ENCODE results near the gene DHTKD1.
A peak's percentile ranks its signal among the peaks of the same experiment; 100 is the strongest.
"Not testable (repeated sequence)": the region's sequence is repeated elsewhere in the genome, so short reads cannot be mapped to it uniquely, and the experiment has no call there.

Gene DHTKD1

DNA sequence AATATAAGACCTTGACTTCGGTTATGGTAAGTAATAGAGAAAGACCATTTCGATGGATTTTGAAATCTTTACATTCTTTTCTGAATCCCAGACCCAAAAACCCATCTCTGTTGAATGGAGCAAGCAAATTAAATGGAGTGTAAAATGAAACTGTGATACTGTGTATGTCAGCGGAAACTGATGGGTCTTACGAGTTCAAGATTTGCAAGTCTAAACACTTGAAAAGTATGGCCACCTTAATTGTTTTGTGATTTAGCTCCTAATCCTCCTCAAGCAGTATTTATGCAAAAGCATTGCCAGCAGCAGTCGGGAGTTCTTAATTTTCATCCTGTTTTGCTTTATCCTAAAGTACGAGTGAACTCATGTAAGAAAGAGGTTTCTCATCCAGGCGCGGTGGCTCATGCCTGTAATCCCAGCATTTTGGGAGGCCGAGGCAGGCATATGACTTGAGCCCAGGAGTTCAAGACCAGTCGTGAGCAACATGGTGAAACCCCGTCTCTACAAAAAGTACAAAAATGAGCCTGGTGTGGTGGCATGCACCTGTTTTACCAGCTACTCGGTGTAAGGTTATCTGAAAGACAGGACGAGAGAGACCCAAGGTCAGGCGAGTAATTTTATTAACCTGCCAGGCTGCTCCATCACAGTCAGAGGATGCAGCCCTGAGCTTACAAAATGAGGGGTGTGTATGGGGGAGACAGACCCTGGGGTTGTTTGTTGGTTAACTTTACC, 5.8 kb upstream of the DHTKD1 start:
- no peak for DNase-seq (ENCODE audit: low read depth)

DNA sequence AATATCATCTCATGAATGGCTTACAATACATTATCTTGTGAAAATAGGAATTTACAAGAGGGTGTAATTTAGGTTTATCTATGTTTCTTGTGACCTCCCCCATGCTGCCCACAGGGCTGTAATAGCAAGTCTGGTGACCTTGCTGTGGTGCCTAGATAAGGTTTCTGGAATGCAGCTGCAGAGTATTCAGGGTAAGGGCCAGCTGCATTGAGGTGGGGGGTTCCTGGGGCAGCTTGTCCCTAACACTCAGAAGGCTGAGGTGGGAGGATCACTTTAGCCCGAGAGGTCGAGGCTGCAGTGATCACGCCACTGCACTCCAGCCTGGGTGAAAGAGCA, 5.3 kb upstream of the DHTKD1 start:
- DNase-seq (ENCODE audit: low read depth): no peak

DNA sequence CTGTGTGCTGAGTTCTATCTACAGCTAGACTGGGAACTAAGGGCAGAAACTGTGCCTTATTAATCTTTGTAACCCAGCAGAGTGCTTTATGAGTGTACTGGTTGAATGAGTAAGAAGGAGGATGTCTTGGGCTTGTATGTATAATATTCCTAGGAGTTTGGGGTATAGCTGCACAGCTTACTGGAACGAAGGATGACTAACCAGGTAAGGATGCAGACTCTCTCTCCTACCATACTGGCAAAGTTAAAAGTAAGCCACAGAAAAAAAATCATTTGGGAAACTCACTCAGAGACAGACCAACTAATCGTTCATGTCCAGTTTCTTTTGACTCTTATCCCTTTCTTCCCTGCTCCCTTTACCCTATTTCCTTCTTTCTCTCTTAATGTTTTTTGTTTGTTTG, 1.4 kb upstream of the DHTKD1 start:
- DNase-seq (ENCODE audit: low read depth): no peak

DNA sequence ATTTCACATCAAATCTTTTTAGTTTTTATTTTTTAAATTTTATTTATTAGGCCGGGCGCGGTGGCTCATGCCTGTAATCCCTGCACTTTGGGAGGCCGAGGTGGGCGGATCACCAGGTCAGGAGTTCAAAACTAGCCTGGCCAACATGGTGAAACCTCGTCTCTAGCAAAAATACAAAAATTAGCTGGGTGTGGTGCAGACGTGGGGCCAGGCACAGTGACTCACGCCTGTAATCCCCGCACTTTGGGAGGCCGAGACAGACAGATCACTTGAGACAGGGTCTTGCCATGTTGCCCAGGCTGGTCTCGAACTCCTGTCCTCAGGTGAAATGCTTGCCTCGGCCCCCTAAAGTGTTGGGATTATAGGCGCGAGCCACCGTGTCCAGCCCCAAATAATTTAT, 2.7 kb downstream of the DHTKD1 start:
- not testable (repeated sequence) for DNase-seq (ENCODE audit: low read depth)

DNA sequence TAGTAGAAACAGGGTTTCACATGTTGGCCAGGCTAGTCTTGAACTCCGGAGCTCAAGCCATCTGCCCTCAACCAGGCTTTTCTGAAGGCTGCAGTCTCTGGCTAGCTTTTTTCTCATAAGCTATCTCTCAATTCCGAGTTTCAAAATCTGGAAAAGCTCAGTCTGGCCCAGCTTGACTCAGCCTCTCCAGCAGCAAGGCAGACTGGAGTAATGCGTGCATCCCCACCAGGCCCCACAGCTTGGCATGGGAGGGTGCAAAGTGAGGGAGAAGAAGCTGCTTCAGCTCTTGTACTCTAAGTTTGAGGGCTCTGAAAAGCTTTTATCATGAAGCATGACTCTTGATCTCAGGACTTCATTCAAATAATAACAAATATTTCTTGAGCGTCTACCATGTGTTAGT, 4.8 kb downstream of the DHTKD1 start:
- no peak for DNase-seq (ENCODE audit: low read depth)

DNA sequence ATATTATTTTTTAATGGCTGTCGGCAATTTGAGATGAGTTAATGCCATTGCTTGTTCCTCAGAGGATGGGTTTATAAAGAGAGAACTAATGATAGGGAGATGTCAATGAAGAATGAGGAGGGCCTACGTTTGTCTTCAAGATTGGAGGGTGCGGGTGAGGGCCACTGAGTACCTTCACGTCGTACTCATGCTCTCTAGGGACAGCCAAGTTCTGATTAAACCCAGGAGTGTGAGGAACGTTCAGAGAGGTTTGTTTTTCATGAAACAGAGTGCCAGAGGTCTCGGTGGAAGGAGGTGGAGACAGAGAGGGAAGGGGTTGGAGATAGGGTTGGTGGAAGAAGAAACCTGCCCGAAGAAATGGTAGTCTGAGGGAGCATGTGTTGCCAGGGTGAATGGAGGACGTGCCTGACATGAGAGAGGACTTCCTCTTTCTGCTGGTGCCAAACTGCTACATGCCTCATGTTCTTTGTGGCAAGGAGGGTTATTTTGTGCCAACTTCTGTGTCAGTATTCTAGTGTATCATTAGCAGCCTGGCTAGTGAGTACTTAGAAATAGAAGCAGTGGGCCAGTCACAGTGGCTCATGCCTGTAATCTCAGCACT, 8.9 kb downstream of the DHTKD1 start:
- DNase-seq (ENCODE audit: low read depth): no peak

DNA sequence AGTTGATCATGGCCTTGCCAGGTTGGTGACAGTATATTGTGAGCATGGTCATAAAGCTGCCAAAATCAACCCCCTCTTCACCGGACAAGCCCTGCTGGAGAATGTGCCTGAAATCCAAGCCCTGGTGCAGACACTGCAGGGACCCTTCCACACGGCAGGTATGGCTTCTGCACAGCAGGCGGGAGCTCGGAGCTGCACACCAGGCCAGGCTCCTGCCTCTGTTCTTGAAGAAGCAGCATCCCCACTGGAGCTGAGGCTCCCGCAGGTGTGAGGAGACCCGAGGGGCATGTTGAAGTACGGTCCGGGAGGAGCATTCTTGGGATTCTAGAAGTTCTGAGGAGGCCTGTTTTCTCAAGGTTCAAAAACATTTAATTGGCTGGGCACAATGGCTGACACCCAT, 12.7 kb downstream of the DHTKD1 start:
- no peak for DNase-seq (ENCODE audit: low read depth)

DNA sequence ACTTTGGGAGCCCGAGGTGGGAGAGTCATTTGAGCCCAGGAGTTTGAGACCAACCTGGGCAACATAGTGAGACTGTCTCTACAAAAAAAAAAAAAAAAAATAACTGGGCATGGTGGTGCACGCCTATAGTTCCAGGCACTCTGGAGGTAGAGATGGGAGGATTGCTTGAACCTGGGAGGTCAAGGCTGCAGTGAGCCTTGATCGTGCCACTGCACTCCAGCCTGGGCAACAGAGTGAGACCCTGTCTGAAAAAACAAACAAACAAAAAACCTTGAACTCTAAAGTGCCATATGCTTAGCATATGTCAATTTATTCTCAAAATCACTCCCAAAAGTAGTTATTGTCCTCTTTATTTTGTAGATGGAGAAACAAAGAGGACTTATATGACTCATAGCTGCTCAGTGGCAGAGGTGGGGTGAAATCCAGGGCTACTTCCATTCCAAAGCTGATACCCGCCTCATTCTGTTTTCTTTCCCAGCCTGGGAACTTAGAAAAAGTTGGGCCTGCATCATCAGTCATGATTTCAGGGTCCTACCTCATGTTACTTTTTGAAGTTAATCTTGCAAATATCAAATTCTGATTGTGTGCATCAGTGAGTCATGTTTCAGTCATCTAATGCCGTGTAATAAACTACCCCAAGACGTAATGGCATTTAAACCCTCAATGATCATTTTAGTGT, 13.3 kb downstream of the DHTKD1 start:
- no peak for DNase-seq (ENCODE audit: low read depth)

DNA sequence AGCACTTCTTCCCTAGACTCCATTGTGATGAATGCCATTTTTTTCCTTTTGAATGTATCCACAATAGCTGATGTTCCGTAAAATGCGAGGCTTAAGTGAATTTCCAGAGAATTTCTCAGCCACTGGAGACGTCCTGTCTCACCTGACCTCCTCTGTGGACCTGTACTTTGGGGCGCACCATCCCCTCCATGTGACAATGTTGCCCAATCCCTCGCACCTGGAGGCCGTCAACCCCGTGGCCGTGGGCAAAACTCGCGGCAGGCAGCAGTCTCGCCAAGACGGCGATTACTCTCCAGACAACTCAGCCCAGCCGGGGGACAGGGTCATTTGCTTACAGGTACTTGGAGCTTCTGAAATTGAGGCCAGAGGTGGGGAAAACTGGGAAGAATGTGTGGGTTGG, 20.2 kb downstream of the DHTKD1 start:
- no peak for DNase-seq (ENCODE audit: low read depth)

DNA sequence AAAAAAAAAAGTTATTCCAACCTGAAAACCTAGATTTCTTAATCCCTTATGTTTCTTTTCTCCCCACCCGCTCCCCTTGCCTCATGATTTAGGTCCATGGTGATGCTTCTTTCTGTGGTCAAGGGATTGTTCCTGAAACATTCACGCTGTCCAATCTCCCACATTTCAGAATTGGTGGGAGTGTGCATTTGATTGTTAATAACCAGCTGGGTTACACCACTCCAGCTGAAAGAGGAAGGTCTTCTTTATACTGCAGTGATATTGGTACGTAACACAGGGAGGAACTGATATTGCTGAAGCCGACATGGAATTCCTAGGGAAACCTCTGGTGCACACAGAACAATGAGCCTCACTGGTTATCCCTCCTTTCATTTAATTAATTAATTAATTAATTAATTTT, 22.7 kb downstream of the DHTKD1 start:
- no peak for DNase-seq (ENCODE audit: low read depth)

DNA sequence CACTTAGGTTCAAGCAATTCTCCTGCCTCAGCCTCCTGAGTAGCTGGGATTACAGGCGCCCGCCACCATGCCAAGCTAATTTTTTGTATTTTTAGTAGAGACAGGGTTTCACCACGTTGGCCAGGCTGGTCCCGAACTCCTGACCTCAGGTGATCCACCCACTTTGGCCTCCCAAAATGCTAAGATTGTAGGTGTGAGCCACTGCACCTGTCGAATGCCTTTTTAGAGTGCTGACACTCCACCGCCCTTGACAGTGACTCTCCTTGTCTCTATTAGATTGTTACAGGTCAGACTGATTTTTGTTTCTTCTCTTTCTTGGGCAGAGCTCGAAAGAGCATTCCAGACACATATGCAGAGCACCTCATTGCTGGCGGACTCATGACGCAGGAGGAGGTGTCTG, 28.6 kb downstream of the DHTKD1 start:
- not testable (repeated sequence) for DNase-seq (ENCODE audit: low read depth)

DNA sequence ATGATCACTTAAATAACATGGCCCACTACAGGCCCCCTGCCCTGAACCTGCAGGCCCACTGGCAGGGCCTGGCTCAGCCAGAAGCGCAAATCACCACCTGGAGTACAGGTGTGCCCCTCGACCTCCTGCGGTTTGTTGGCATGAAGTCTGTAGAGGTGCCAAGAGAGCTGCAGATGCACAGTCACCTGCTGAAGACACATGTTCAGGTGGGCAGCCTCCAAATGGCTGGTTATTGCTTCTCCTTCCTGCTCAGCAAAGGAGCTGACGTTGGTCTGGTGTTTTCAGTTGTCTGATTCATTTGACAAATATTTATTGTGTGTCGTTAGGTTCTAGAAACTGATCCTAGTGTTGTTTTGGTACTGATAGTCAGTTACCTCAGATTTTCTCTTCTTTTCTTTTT, 29.0 kb downstream of the DHTKD1 start:
- no peak for DNase-seq (ENCODE audit: low read depth)

DNA sequence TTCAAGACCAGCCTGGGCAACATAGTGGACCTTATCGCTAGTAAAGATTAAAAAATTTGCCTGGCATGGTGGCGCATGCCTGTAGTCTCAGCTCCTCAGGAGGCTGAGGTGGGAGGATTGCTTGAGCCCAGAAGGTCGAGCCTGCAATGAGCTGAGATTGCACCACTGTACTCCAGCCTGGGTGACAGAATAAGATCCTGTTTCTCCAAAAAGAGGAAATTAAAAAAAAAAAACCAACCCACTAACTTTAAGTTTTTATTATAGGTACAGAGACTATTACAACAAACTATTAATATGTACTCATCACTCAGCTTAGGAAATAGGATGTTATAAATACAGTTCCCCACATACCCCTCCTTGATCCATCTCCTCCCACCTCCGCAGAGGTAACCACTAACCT, 30.2 kb downstream of the DHTKD1 start:
- DNase-seq (ENCODE audit: low read depth): no peak

DNA sequence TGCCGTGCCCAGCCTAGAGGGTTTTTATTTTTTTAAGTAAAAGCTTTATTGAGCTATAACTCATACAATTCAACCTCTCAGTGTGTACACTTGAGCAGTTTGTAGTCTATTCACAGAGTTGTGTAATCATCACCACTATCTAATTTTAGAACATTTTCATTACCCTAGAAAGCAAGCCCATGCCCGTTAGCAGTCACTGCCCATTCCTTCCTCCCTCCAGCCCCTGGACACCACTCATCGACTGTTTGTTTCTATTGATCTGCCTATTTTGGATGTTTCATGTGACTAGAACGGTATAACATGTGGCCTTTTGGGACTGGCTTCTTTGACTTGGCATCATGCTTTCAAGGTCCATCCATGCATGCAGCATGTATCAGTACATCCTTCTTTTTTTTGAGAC, 35.0 kb downstream of the DHTKD1 start:
- no peak for DNase-seq (ENCODE audit: low read depth)

DNA sequence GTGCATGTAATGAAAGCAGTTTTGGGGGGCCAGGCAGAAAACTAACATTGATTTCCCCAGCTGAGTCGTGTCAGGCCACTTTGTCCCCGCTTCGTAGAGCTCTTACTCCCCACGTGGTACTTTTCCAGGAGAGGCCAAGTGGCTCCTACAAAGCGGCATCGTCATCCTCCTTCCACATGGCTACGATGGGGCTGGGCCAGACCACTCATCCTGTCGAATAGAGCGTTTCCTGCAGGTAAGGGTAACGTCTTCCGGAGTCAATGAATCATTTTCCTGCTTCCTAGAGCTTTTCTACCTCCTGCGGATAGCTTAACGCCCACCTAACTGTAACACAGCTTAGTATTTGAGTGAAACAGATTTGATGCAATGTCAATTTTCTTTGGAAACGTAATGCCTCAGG, 39.0 kb downstream of the DHTKD1 start:
- no peak for DNase-seq (ENCODE audit: low read depth)

DNA sequence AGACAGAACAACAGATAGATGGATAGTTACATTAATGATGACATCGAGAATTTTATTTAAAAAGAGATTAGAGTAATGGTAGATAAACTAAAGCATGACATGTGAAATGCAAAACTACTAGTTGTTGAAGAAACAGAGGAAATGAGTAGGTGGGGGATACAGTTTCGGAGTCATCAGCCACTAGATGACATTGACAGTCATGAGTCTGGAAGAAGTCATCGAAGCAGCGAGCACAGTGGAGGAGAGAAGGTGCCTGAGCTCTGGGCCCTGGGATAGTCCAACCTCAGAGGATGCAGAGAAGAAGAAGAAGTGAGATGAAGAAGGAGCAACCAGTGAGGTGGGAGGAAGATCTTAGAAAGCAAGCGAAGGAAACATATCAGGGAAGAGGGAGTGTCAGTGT, 40.5 kb downstream of the DHTKD1 start:
- no peak for DNase-seq (ENCODE audit: low read depth)

DNA sequence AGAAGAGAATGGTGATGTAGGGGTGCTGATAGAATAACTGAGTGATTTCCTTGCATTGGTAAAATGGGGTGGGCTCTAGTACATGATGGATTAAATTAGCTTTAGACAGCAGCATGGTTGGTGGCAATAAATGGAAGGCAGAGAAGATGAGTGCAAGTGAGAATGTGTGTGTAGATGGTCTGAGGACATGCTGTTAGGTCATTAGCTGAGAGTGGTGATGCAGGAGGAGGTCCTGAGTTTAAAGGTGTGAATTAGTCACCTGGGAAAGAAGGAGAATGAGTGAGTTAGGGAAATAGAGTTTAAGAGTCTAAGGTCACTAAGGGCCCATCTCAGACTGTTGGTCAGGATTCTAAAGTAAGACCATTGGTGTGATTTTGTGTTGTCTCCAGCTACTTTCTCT, 42.8 kb downstream of the DHTKD1 start:
- DNase-seq (ENCODE audit: low read depth): no peak

DNA sequence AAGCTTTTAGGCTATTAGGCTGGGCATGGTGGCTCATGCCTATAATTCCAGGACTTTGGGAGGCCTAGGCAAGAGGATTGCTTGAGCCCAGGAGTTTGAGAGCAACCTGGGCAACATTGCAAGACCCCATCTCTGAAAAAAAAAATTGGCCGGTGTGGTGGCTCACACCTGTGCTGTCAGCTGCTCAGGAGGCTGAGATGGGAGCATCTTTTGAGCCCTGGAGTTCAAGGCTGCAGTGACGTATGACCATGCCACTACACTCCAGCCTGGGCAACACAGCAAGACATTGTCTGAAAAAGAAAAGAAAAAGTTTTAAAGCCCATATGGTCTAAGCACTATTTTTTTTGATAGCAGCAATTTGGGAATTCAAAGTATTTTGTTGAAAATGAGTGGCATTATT, 44.9 kb downstream of the DHTKD1 start:
- no peak for DNase-seq (ENCODE audit: low read depth)

DNA sequence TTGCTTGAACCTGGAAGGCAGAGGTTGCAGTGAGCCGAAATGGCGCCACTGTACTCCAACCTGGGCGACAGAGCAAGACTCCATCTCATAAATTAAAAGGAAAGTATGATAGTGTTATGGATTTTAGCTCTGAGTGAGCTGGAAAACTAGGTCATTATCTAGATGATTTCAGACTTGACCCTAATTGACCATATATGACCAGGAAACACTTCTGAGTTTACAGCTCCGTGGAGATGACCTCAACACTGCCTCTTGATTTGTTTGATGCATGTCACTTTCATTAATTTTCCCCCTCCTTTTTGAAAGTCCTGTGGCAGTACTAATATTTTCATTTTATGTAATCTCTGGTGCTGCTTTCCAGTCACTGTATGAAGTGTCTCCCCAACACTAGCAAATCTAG, 52.9 kb downstream of the DHTKD1 start:
- no peak for DNase-seq (ENCODE audit: low read depth)

DNA sequence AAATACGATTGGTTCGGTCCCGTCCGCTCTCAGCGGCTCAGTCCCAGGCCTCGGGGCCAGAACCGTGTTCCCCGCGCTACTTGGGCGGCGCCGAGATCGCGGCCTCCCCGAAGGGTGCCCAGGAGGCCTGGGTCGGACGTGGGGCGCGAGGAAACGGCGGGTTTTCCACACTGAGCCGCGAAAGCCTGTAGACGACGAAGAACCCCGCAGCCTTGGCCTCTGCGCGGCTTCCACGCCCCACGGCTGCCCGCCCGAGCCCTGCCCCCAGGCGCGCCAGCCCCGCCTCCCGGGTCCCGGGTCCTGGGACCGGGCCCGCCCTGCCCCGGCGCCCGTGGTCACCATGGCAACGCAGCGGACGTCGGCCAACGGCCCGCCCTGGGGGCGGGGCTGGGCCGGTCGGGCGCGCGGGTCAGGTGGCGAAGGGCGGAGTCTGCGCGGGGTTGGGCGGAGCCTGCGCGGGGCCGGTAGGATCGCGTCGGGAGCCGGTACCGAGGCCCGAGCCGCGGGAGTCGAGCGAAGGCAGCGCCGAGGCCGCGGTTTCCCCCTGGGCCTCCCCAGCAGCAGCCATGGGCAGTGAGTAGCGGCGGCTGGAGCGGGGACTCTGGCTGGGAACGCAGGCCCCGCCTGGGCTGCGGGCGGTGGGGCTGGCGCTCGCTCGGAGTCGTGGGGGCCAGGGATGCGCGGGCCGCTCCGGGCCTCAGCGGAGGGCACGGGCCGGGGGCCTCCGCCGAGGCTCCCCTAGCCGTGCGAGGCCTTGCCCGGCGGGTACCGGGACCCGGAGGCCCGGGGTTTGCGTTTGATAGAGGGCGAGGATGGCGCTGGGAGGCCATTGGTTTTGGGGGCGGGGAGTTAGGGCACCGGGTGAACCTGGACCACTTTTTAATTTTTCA, 60.7 kb downstream of the DHTKD1 start, which contains the start of gene SEC61A2:
Gene SEC61A2 (plus strand): TSS at position 456 of the 890 bp plus-strand sequence. CDS start 111 bp downstream, at position 567.
- peak; percentile 97 for DNase-seq (ENCODE audit: low read depth)

DNA sequence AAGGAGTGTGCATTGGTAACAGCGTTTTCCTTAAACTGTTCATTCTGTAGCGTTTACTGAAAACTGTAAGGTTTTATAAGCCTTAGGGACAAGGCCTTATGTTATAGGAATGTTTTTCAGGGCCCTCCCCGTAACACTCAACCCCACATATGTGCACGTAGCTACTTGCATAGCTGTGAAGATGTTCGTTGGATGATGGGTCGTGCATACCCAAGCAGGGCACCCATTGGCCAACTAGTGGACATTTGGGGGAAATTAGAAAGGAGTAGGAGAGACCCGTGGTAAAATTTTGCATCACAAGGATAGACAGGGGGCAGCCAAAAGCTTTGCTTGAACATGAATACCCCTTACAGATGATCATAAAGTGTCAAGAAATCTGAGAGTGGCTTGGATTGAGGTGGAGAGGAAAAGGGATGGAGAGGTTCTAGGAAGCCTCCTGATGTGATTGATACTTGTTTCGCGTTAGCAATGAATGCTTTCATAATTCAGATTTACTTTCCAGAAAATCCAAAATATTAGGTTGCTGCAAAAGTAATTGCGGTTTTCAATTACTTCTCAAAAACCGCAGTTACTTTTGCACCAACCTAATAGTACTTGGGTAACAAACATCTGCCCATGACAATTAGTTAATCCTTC, 61.6 kb downstream of the DHTKD1 start:
- no peak for DNase-seq (ENCODE audit: low read depth)

DNA sequence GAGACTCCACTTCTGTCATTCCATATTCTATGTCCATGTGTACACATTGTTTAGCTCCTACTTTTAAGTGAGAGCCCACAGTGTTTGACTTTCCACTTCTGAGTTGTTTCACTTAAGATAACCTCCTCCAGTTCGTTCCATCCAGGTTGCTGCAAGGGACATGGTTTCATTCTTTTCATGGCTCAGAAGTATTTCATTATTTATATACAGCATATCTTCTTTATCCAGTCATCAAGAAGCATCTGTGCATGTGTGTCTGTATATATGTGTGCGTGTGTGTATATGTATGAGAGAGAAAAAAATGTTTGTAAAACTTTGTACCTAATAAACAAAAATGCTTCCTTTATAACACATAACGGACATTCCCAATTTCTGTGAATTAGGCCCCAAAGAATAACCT, 66.9 kb downstream of the DHTKD1 start:
- no peak for DNase-seq (ENCODE audit: low read depth)
